ENCODE measurements around the gene PCDHB1. TPM values are rescaled to one million over a fixed set of nuclear protein-coding genes. Genes with fewer than 3 reads are reported as not detected.
A peak's percentile ranks its signal among the peaks of the same experiment; 100 is the strongest.
"Not testable (repeated sequence)": the region's sequence is repeated elsewhere in the genome, so short reads cannot be mapped to it uniquely, and the experiment has no call there.

Gene PCDHB1
- total RNA-seq, 1 donor from 2014 or later = not detected

GRCh38 chr5:141100243-141100805, 49.1 kb downstream of the PCDHB1 start, which contains the start of gene PCDHB3:
PCDHB3 (plus strand) TSS chr5:141100473; CDS start chr5:141100650, 177 bp downstream.
- Histone ChIP-seq H3K4me1 (ENCODE audit: insufficient read depth, low read length) (no peaks in the 10 kb centered on the region), H3K9ac (ENCODE audit: low read length) (no peak within 1 kb of the TSS), H3K4me2 (ENCODE audit: low read length) (no peak within 1 kb of the TSS), H3K79me2 (ENCODE audit: insufficient read depth, low read length) (no peaks in the 10 kb centered on the region), H3K36me3 (ENCODE audit: insufficient read depth, low read length) (no peaks in the 10 kb centered on the region), H3K9me3 (ENCODE audit: insufficient read depth, low read depth, low read length) (peaks cover 14% of the 10 kb centered on the region), H4K20me1 (ENCODE audit: insufficient read depth, low read length) (no peaks in the 10 kb centered on the region), H3K27me3 (ENCODE audit: insufficient read depth, low read length) (no peaks in the 10 kb centered on the region), H3K4me3 (ENCODE audit: insufficient read depth, low read depth, low read length) (no peak within 1 kb of the TSS), H2AFZ (ENCODE audit: low read depth, low read length) (no peak within 1 kb of the TSS), H3K27ac (ENCODE audit: low read depth, low read length) (no peak within 1 kb of the TSS)
- Mint-ChIP-seq H3K27me3 (ENCODE audit: low read depth, unreplicated experiment) (no peaks in the 10 kb centered on the region), H3K36me3 (ENCODE audit: low read depth, unreplicated experiment) (peaks cover 42% of the 10 kb centered on the region), H3K27ac (ENCODE audit: unreplicated experiment) (no peak within 1 kb of the TSS), H3K4me1 (ENCODE audit: low read depth, unreplicated experiment) (peaks cover 2% of the 10 kb centered on the region), H3K4me3 (ENCODE audit: unreplicated experiment) (no peak within 1 kb of the TSS), H3K9me3 (ENCODE audit: unreplicated experiment) (peaks cover 26% of the 10 kb centered on the region)
- FAIRE-seq (no peak), DNase-seq (ENCODE audit: low read depth) (peak; percentile 3)
- TF ChIP-seq CTCF (IDR thresholded peaks at IDR 0.05; ENCODE audit: insufficient read depth, low read depth, low read length) (peak; percentile 16), EZH2 (IDR thresholded peaks at IDR 0.05; ENCODE audit: insufficient read depth, low read length) (no peak)

GRCh38 chr5:141101059-141101458, 49.9 kb downstream of the PCDHB1 start:
- H4K20me1 ChIP-seq (ENCODE audit: insufficient read depth, low read length) = no peaks in the 10 kb centered on the region
- H2AFZ ChIP-seq (ENCODE audit: low read depth, low read length) = no peak overlapping the region
- DNase-seq (ENCODE audit: low read depth) = no peak
- no peaks in the 10 kb centered on the region for H3K79me2 ChIP-seq (ENCODE audit: insufficient read depth, low read length)
- TF ChIP-seq CTCF (IDR thresholded peaks at IDR 0.05; ENCODE audit: insufficient read depth, low read depth, low read length) = no peak
- TF ChIP-seq EZH2 (IDR thresholded peaks at IDR 0.05; ENCODE audit: insufficient read depth, low read length) = no peak
- Mint-ChIP-seq H3K9me3 (ENCODE audit: unreplicated experiment) (peaks cover 21% of the 10 kb centered on the region), H3K27ac (ENCODE audit: unreplicated experiment) (no peak overlapping the region), H3K27me3 (ENCODE audit: low read depth, unreplicated experiment) (no peaks in the 10 kb centered on the region), H3K4me3 (ENCODE audit: unreplicated experiment) (no peak overlapping the region), H3K4me1 (ENCODE audit: low read depth, unreplicated experiment) (no peaks in the 10 kb centered on the region), H3K36me3 (ENCODE audit: low read depth, unreplicated experiment) (peaks cover 34% of the 10 kb centered on the region)
- H3K9me3 ChIP-seq (ENCODE audit: insufficient read depth, low read depth, low read length) = peaks cover 14% of the 10 kb centered on the region
- H3K4me1 ChIP-seq (ENCODE audit: insufficient read depth, low read length) = no peaks in the 10 kb centered on the region
- H3K4me2 ChIP-seq (ENCODE audit: low read length) = no peak overlapping the region
- FAIRE-seq = no peak
- H3K36me3 ChIP-seq (ENCODE audit: insufficient read depth, low read length) = no peaks in the 10 kb centered on the region
- no peak overlapping the region for H3K27ac ChIP-seq (ENCODE audit: low read depth, low read length)
- no peaks in the 10 kb centered on the region for H3K27me3 ChIP-seq (ENCODE audit: insufficient read depth, low read length)
- H3K4me3 ChIP-seq (ENCODE audit: insufficient read depth, low read depth, low read length) = no peak overlapping the region
- no peak overlapping the region for H3K9ac ChIP-seq (ENCODE audit: low read length)

GRCh38 chr5:141102070-141102469, 50.9 kb downstream of the PCDHB1 start:
- not testable (repeated sequence) for FAIRE-seq

GRCh38 chr5:141102471-141102870, 51.3 kb downstream of the PCDHB1 start:
- H3K27me3 Mint-ChIP-seq (ENCODE audit: low read depth, unreplicated experiment); DNase-seq (ENCODE audit: low read depth); H3K79me2 ChIP-seq (ENCODE audit: insufficient read depth, low read length); H3K4me2 ChIP-seq (ENCODE audit: low read length); H3K4me3 ChIP-seq (ENCODE audit: insufficient read depth, low read depth, low read length); H3K27me3 ChIP-seq (ENCODE audit: insufficient read depth, low read length); H2AFZ ChIP-seq (ENCODE audit: low read depth, low read length); H3K27ac ChIP-seq (ENCODE audit: low read depth, low read length); H3K4me1 Mint-ChIP-seq (ENCODE audit: low read depth, unreplicated experiment); H3K4me3 Mint-ChIP-seq (ENCODE audit: unreplicated experiment); H3K9ac ChIP-seq (ENCODE audit: low read length); H3K36me3 ChIP-seq (ENCODE audit: insufficient read depth, low read length); H3K27ac Mint-ChIP-seq (ENCODE audit: unreplicated experiment); FAIRE-seq; H3K4me1 ChIP-seq (ENCODE audit: insufficient read depth, low read length); H4K20me1 ChIP-seq (ENCODE audit: insufficient read depth, low read length): not testable (repeated sequence)
- peaks cover 14% of the 10 kb centered on the region for H3K9me3 ChIP-seq (ENCODE audit: insufficient read depth, low read depth, low read length)
- peaks cover 17% of the 10 kb centered on the region for H3K9me3 Mint-ChIP-seq (ENCODE audit: unreplicated experiment)
- H3K36me3 Mint-ChIP-seq (ENCODE audit: low read depth, unreplicated experiment) = peaks cover 31% of the 10 kb centered on the region

More at GRCh38 chr5:141102070-141102469, 50.9 kb downstream of the PCDHB1 start:
- not testable (repeated sequence) for H3K4me3 Mint-ChIP-seq (ENCODE audit: unreplicated experiment); H2AFZ ChIP-seq (ENCODE audit: low read depth, low read length); H3K36me3 ChIP-seq (ENCODE audit: insufficient read depth, low read length); H3K4me1 ChIP-seq (ENCODE audit: insufficient read depth, low read length); H3K9ac ChIP-seq (ENCODE audit: low read length); H3K79me2 ChIP-seq (ENCODE audit: insufficient read depth, low read length); H3K27me3 ChIP-seq (ENCODE audit: insufficient read depth, low read length); H3K27ac Mint-ChIP-seq (ENCODE audit: unreplicated experiment); H3K4me3 ChIP-seq (ENCODE audit: insufficient read depth, low read depth, low read length); H3K4me1 Mint-ChIP-seq (ENCODE audit: low read depth, unreplicated experiment); H3K27ac ChIP-seq (ENCODE audit: low read depth, low read length); H3K4me2 ChIP-seq (ENCODE audit: low read length); H3K27me3 Mint-ChIP-seq (ENCODE audit: low read depth, unreplicated experiment); H4K20me1 ChIP-seq (ENCODE audit: insufficient read depth, low read length); DNase-seq (ENCODE audit: low read depth)
- H3K36me3 Mint-ChIP-seq (ENCODE audit: low read depth, unreplicated experiment) = peaks cover 33% of the 10 kb centered on the region
- peaks cover 20% of the 10 kb centered on the region for H3K9me3 Mint-ChIP-seq (ENCODE audit: unreplicated experiment)
- peaks cover 14% of the 10 kb centered on the region for H3K9me3 ChIP-seq (ENCODE audit: insufficient read depth, low read depth, low read length)

Measured in astrocyte (in vitro differentiated cells and primary cell).